ENCODE data around the gene INTS3.
"Not testable (repeated sequence)": the region's sequence is repeated elsewhere in the genome, so short reads cannot be mapped to it uniquely, and the experiment has no call there.

The INTS3 gene

GRCh38 chr1:153763365-153764225 is 35.7 kb downstream of the INTS3 start:
- DNase-seq (ENCODE audit: low read depth) = no peak

- DNase-seq (ENCODE audit: low read depth) = no peak
Observed at GRCh38 chr1:153764310-153764709, 36.5 kb downstream of the INTS3 start.

GRCh38 chr1:153766663-153767062 is 38.8 kb downstream of the INTS3 start:
- not testable (repeated sequence) for DNase-seq (ENCODE audit: low read depth)

GRCh38 chr1:153767519-153767918 is 39.7 kb downstream of the INTS3 start:
- DNase-seq (ENCODE audit: low read depth) = no peak

GRCh38 chr1:153768316-153769181 is 40.7 kb downstream of the INTS3 start:
- no peak for DNase-seq (ENCODE audit: low read depth)

GRCh38 chr1:153769221-153769620 is 41.4 kb downstream of the INTS3 start:
- no peak for DNase-seq (ENCODE audit: low read depth)

GRCh38 chr1:153770797-153771196 is 42.9 kb downstream of the INTS3 start:
- no peak for DNase-seq (ENCODE audit: low read depth)

- DNase-seq (ENCODE audit: low read depth) = no peak
Observed at GRCh38 chr1:153771261-153771660, 43.4 kb downstream of the INTS3 start.

GRCh38 chr1:153771841-153772593 is 44.2 kb downstream of the INTS3 start:
- no peak for DNase-seq (ENCODE audit: low read depth)

- no peak for DNase-seq (ENCODE audit: low read depth)
Observed at GRCh38 chr1:153773096-153773921, 45.5 kb downstream of the INTS3 start.

GRCh38 chr1:153774026-153774595 is 46.3 kb downstream of the INTS3 start:
- DNase-seq (ENCODE audit: low read depth) = no peak

GRCh38 chr1:153774780-153775457 is 47.1 kb downstream of the INTS3 start, which contains the start of gene SLC27A3:
SLC27A3 (plus strand) TSS chr1:153775407; CDS start chr1:153775498, 91 bp downstream.
- no peak for DNase-seq (ENCODE audit: low read depth)

GRCh38 chr1:153775458-153776327 is 47.8 kb downstream of the INTS3 start:
- DNase-seq (ENCODE audit: low read depth) = peak; percentile 35

- no peak for DNase-seq (ENCODE audit: low read depth)
Observed at GRCh38 chr1:153776352-153776751, 48.5 kb downstream of the INTS3 start.

- no peak for DNase-seq (ENCODE audit: low read depth)
Observed at GRCh38 chr1:153776845-153777370, 49.1 kb downstream of the INTS3 start.

- no peak for DNase-seq (ENCODE audit: low read depth)
Observed at GRCh38 chr1:153777648-153778047, 49.8 kb downstream of the INTS3 start.

- no peak for DNase-seq (ENCODE audit: low read depth)
Observed at GRCh38 chr1:153778051-153778823, 50.4 kb downstream of the INTS3 start.

GRCh38 chr1:153778824-153779519 is 51.1 kb downstream of the INTS3 start:
- no peak for DNase-seq (ENCODE audit: low read depth)

Data from stimulated activated CD8-positive, alpha-beta memory T cell treated with anti-CD3 and anti-CD28 coated beads, Interleukin-15, amount 100 ng/mL, for 1 hour (primary cell).